Adrenal gland (tissue), 19 donors: ENCODE results near the gene S100A7A. TPM values are rescaled to one million over a fixed set of nuclear protein-coding genes. Genes with fewer than 3 reads are reported as not detected.

Experiments used
- DNase-seq, 7 donors: peaks; one replicate each; pipeline ENCODE4 v3.0.0-alpha.2; 2019 to 2020
- H3K27ac ChIP-seq, 5 donors: fragments of 200-600 bp; sonication (generic) in 4 of 5; 1 replicate in 3 of 5; 2 replicates in 2 of 5; pipeline versions ENCODE4 v1.5.1 to v1.8.0; 2016 to 2020; ENCODE audit warnings: mild to moderate bottlenecking in 1 of 5
- H3K27me3 ChIP-seq: fragments of 200-600 bp; 2 replicates; pipeline ENCODE4 v1.8.0; 2021
- H3K36me3 ChIP-seq, 2 donors: fragments of 200-600 bp; replicated peaks in 1 of 2; 1 replicate in 1 of 2; 2 replicates in 1 of 2; pipeline versions ENCODE4 v1.5.1 to v1.8.0; 2018 to 2022
- H3K4me1 ChIP-seq, 2 donors: fragments of 200-600 bp; replicated peaks in 1 of 2; 1 replicate in 1 of 2; 2 replicates in 1 of 2; pipeline versions ENCODE4 v1.5.1 to v1.8.0; 2018 to 2021
- H3K4me3 ChIP-seq, 4 donors: fragments of 200-600 bp; sonication (generic) in 3 of 4; one replicate each; pipeline ENCODE4 v1.5.1; 2016 to 2018
- H3K9me3 ChIP-seq, 3 donors: fragments of 200-600 bp; sonication (generic) in 1 of 3; replicated peaks in 1 of 3; 1 replicate in 2 of 3; 2 replicates in 1 of 3; pipeline versions ENCODE4 v1.5.1 to v1.8.0; 2016 to 2021
- POLR2A ChIP-seq, 2 donors: fragments of 450-650 bp; IDR thresholded peaks; one replicate each; pipeline ENCODE4 v1.6.1; 2017; ENCODE audit warnings: antibody characterized with exemption in 2 of 2, mild to moderate bottlenecking in 2 of 2, moderate library complexity in 1 of 2
- WGBS, 4 donors: extraction: QIAGEN DNeasy Blood & Tissue Kit in 2 of 4; methylation state at CpG; one replicate each; pipeline versions ENCODE4 v1.1.5 to v1.1.7; 2013 to 2017; 5-methylcytosine and 5-hydroxymethylcytosine counted together
- intact Hi-C, 2 donors: fragments of 100-400 bp; cut with DNase I; formaldehyde crosslinking; loops; one replicate each; pipeline versions ENCODE4 v1.14.1 to v1.15.0; 2022 to 2023
- long read RNA-seq, 10 donors: library from polyadenylated mRNA in 3 of 10; unstranded in 2 of 10; stranded (forward) in 1 of 10; transcript quantifications; one replicate each; pipeline ENCODE4 v2.0.0 and lab custom pipeline, GENCODE V29; 2021 to 2026
- polyA plus RNA-seq, 3 donors: library from polyadenylated mRNA; stranded (reverse); fragments of 200-250 nt in 2 of 3; fragments of 350-450 nt in 1 of 3; fragmentation: Illumina TruSeq in 1 of 3; extraction: RNeasy Lipid Tissue Mini Kit (QIAGEN cat#74804) in 1 of 3; gene quantifications; one replicate each; pipeline ENCODE4 v1.2.3, GENCODE V29; 2013 to 2014
- total RNA-seq, 9 donors: library from RNA; depleted of rRNA in 4 of 9; stranded (reverse); fragments of >200 nt in 4 of 9; fragments of 120-200 nt in 1 of 9; fragmentation: NEBNext Ultra II Directional in 1 of 9; extraction: Animal tissue kit (Norgen Biotek cat#: 25700) in 1 of 9; gene quantifications; one replicate each; pipeline versions ENCODE4 v1.1.0 to v1.2.4, GENCODE V29; 2013 to 2023
- TF ChIP-seq, protein P1 (sequence below), 6 experiments: fragments of 450-650 bp in 4 of 6; fragments of 200-600 bp in 2 of 6; sonication (generic) in 1 of 6; IDR thresholded peaks; 1 replicate in 5 of 6; 2 replicates in 1 of 6; pipeline versions ENCODE4 v1.5.1 to v1.8.0; 2016 to 2021; ENCODE audit warnings: antibody characterized with exemption in 6 of 6, mild to moderate bottlenecking in 2 of 6, moderate library complexity in 1 of 6
- donor health status: healthy with polysubstance abuse.
- donor health status: Bipolar disorder and iron deficiency.
- donor health status: DM: yes; HTN: yes; CAD: no.
- donor health status: DM: no; HTN: no; CAD: no.
- donor health status: DM: no; HTN: no; CAD: no.
- donor health status: DM: yes; HTN: yes; CAD: no.

S100A7A gene
- total RNA-seq (not detected), polyA plus RNA-seq (not detected)
- long read RNA-seq, donor 1, result 0 reads
- long read RNA-seq, donor 2, result 0 reads
- long read RNA-seq, donor 3, result 0 reads
- long read RNA-seq, donor 4, result 0 reads
- long read RNA-seq, donor 5, result 0 reads
- long read RNA-seq, donor 6, result 0 reads
- long read RNA-seq, donor 7, result 0 reads
- long read RNA-seq, donor 8, result 0 reads
- long read RNA-seq, donor 9, result 0 reads
- long read RNA-seq, donor 10, result 0 reads

DNA sequence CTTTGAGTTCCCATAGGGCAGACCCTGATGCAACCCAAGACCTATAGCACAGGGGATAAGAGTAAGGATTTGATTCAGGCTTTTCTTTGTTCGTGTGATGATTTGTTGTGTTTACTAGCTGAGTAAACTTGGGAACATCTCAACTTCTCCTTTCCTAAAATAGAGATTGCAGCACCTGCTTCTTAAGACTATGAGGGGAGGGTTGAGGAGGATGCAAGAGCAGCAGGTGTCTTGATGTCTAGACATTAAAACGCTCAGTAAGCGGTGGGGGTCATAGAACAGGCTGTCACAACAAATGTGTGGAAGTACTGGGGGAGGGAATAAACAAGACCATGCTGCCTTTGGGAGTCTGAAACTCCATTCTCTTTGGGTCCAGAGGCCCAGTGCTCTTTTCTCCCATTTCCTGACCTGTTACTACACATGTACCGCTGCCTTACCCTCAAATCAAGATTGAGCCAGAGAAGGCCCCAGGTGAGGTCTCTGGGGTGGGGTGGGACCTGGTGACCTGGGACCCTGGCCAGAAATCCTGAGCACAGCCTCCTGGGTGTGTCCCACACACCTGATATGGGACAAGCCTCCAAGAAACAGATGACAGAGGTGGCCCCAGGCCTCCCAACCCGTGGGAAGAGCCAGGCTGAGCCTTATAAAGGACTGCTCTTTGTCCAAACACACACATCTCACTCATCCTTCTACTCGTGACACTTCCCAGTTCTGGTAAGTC, at the start of gene S100A7A:
S100A7A (plus strand) TSS at position 671 of the 721 bp plus-strand sequence. CDS start 1,563 bp downstream, outside the sequence.
- no peaks in the 10 kb centered on the region for H3K36me3 ChIP-seq
- no peak for TF ChIP-seq POLR2A (IDR thresholded peaks at IDR 0.05)
- TF ChIP-seq, protein P1, sequence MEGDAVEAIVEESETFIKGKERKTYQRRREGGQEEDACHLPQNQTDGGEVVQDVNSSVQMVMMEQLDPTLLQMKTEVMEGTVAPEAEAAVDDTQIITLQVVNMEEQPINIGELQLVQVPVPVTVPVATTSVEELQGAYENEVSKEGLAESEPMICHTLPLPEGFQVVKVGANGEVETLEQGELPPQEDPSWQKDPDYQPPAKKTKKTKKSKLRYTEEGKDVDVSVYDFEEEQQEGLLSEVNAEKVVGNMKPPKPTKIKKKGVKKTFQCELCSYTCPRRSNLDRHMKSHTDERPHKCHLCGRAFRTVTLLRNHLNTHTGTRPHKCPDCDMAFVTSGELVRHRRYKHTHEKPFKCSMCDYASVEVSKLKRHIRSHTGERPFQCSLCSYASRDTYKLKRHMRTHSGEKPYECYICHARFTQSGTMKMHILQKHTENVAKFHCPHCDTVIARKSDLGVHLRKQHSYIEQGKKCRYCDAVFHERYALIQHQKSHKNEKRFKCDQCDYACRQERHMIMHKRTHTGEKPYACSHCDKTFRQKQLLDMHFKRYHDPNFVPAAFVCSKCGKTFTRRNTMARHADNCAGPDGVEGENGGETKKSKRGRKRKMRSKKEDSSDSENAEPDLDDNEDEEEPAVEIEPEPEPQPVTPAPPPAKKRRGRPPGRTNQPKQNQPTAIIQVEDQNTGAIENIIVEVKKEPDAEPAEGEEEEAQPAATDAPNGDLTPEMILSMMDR (IDR thresholded peaks at IDR 0.05), result no peak
- H3K4me1 ChIP-seq, result no peaks in the 10 kb centered on the region
- intact Hi-C loops, result no loop called here
- H3K9me3 ChIP-seq, result no peaks in the 10 kb centered on the region
- no peak within 1 kb of the TSS for H3K4me3 ChIP-seq
- DNase-seq, result no peak
- no peak within 1 kb of the TSS for H3K27ac ChIP-seq
- H3K27me3 ChIP-seq, result no peaks in the 10 kb centered on the region
- 68 to 81% (median 73%) methylated on average over 6 of the region's 6 CpGs for WGBS, 4 donors

DNA sequence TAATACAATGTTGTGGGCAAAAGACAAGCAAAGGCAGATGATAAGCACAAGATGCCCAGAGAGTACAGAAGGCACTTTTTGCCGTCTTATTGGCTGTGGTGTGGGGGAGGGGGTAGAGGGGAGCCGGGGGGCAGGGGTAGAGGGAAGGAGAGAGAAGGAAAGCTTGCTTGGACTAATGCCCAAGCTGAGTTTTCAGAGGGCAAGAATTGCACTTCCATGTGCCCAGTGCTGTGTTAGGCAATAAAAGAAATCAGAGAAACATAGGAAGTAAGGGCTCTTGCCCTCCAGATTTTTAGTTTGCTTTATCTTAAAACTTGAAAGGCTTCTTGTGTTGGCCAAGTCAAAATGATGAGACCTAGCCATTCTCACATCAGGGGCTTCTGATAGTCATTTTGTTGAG, 49.2 kb upstream of the S100A7A start:
- no peaks in the 10 kb centered on the region for H3K4me1 ChIP-seq
- TF ChIP-seq, protein P1 (IDR thresholded peaks at IDR 0.05), result no peak
- no peak for TF ChIP-seq POLR2A (IDR thresholded peaks at IDR 0.05)
- no peaks in the 10 kb centered on the region for H3K36me3 ChIP-seq
- H3K4me3 ChIP-seq, result no peak overlapping the region
- no peaks in the 10 kb centered on the region for H3K9me3 ChIP-seq
- DNase-seq, result peak in 1 of 7 donors; percentile 9
- intact Hi-C loops, result no loop called here
- 35 to 60% (median 55%) methylated on average over 2 of the region's 2 CpGs for WGBS, 4 donors
- no peaks in the 10 kb centered on the region for H3K27me3 ChIP-seq
- H3K27ac ChIP-seq, result no peak overlapping the region

DNA sequence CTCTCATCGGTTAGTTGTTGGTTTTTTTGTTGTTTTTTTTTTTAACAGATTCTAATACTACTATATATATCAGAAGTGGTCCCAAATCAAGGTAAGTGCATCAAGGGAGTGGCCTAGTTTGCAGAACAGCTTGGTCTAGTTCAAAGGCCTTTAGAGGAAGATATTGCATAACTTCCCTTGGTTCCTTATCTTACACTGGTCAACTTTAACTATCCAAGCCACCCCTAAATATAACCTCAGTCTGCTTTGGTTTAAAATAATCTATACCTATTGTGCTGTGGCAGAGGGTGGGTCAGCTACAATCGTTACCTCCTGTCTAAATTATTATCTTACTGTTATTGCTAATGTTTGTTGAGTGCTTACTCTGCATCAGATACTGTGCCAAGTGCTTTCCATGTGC, 47.8 kb upstream of the S100A7A start:
- Histone ChIP-seq H3K36me3 (no peaks in the 10 kb centered on the region), H3K9me3 (no peaks in the 10 kb centered on the region)

DNA sequence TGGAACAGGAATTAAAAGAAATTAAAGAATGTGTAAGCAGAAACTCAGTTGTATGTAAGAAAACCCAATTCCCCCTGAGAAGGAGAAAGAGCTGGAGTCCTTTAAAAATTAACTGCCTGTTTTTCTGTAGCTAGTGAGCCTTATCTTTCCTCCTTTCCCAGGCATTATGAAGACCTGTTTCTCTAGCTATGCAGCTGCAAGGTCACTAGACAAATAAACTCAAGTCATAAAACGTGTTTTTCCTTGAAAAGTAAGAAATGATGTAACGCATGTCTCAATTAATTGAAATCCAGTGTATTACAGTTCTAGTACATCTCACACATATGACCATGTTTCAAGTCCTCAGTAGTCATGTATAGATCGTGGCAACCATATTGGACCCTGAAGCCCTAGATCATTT, 46.2 kb upstream of the S100A7A start:
- no peaks in the 10 kb centered on the region for H3K36me3 ChIP-seq
- no peaks in the 10 kb centered on the region for H3K27me3 ChIP-seq
- 49 to 65% (median 56%) methylated on average over 3 of the region's 3 CpGs for WGBS, 4 donors
- intact Hi-C loops, result no loop called here
- no peak for TF ChIP-seq POLR2A (IDR thresholded peaks at IDR 0.05)
- TF ChIP-seq, protein P1 (IDR thresholded peaks at IDR 0.05), result no peak
- H3K27ac ChIP-seq, result no peak overlapping the region
- no peaks in the 10 kb centered on the region for H3K9me3 ChIP-seq
- no peak for DNase-seq
- no peaks in the 10 kb centered on the region for H3K4me1 ChIP-seq
- no peak overlapping the region for H3K4me3 ChIP-seq

More for the DNA sequence above, 47.8 kb upstream of the S100A7A start:
- H3K27ac ChIP-seq, result no peak overlapping the region
- H3K4me1 ChIP-seq, result no peaks in the 10 kb centered on the region
- TF ChIP-seq, protein P1 (IDR thresholded peaks at IDR 0.05), result no peak
- no peak for TF ChIP-seq POLR2A (IDR thresholded peaks at IDR 0.05)
- H3K27me3 ChIP-seq, result no peaks in the 10 kb centered on the region
- 64 to 80% (median 70%) methylated on average over 2 of the region's 2 CpGs for WGBS, 4 donors
- DNase-seq, result no peak
- intact Hi-C loops, result no loop called here
- H3K4me3 ChIP-seq, result no peak overlapping the region
